Measurements from ENCODE around the gene CRACR2B. TPM values are rescaled to one million over a fixed set of nuclear protein-coding genes. Genes with fewer than 3 reads are reported as not detected.

Gene CRACR2B
- total RNA-seq, 1 experiment from 2014 or later: 11.8 TPM

- Histone ChIP-seq H3K27ac (ENCODE audit: low read depth, low read length) (no peak overlapping the region), H4K20me1 (ENCODE audit: insufficient read depth) (no peaks in the 10 kb centered on the region), H3K4me3 (replicated peaks in 1 of 2; ENCODE audit: low read depth in 1 of 2, low read length in 2 of 2) (no peak overlapping the region), H2AFZ (ENCODE audit: low read depth, low read length, poor library complexity, severe bottlenecking) (no peak overlapping the region), H3K27me3 (ENCODE audit: insufficient read depth, low read length) (no peaks in the 10 kb centered on the region), H3K36me3 (ENCODE audit: control insufficient read depth in 1 of 2, insufficient read depth in 2 of 2, low read length in 2 of 2) (no peaks in the 10 kb centered on the region), H3K4me2 (ENCODE audit: low read length) (no peak overlapping the region), H3K9me3 (ENCODE audit: control insufficient read depth in 1 of 2, insufficient read depth in 1 of 2, low read depth in 1 of 2, low read length in 2 of 2) (no peaks in the 10 kb centered on the region), H3K9me2 (ENCODE audit: insufficient read depth) (no peaks in the 10 kb centered on the region), H3K79me2 (ENCODE audit: insufficient read depth, low read length) (no peaks in the 10 kb centered on the region), H3K9ac (ENCODE audit: low read length) (no peak overlapping the region), H3K4me1 (ENCODE audit: control insufficient read depth in 1 of 2, insufficient read depth in 2 of 2, low read length in 2 of 2) (peaks cover 7 to 23% of the 10 kb centered on the region in 2 experiments)
- TF ChIP-seq POLR2A (IDR thresholded peaks at IDR 0.05; ENCODE audit: borderline replicate concordance, extremely low read depth, insufficient read depth, insufficient read length) (no peak), EZH2 (IDR thresholded peaks at IDR 0.05) (no peak), SRF (IDR thresholded peaks at IDR 0.05; ENCODE audit: low read depth) (no peak), ELF1 (IDR thresholded peaks at IDR 0.05; ENCODE audit: borderline replicate concordance, low read depth) (no peak), MAX (IDR thresholded peaks at IDR 0.05) (no peak), SIN3A (IDR thresholded peaks at IDR 0.05; ENCODE audit: low read depth) (no peak), CEBPB (IDR thresholded peaks at IDR 0.05; ENCODE audit: low read depth) (no peak), ATF3 (IDR thresholded peaks at IDR 0.05) (no peak), POLR2AphosphoS5 (IDR thresholded peaks at IDR 0.05; ENCODE audit: low read depth, low read length) (no peak), JUND (IDR thresholded peaks at IDR 0.05) (no peak), RAD21 (IDR thresholded peaks at IDR 0.05; ENCODE audit: low read depth) (no peak), EZH2phosphoT487 (IDR thresholded peaks at IDR 0.05; ENCODE audit: borderline replicate concordance) (no peak), CTCF (IDR thresholded peaks at IDR 0.05 in 2 of 3, conservative IDR thresholded peaks at IDR 0.05 in 1 of 3; ENCODE audit: borderline replicate concordance in 1 of 3, insufficient read depth in 1 of 3, low read depth in 2 of 3, low read length in 2 of 3) (no peak), TCF7L2 (IDR thresholded peaks at IDR 0.05; ENCODE audit: borderline replicate concordance, extremely low read depth, insufficient read depth, insufficient read length) (no peak), SP1 (IDR thresholded peaks at IDR 0.05; ENCODE audit: low read depth) (no peak), YY1 (IDR thresholded peaks at IDR 0.05; ENCODE audit: extremely low read depth, insufficient replicate concordance, low read depth, low read length) (no peak), FOSL1 (IDR thresholded peaks at IDR 0.05; ENCODE audit: low read depth) (no peak), ZBTB33 (IDR thresholded peaks at IDR 0.05; ENCODE audit: extremely low read depth, insufficient replicate concordance, low read length) (no peak), ZFX (IDR thresholded peaks at IDR 0.05) (no peak)
- no TSS peak for BruUV-seq (replicated peaks)
- intact Hi-C loops (cut with micrococcal nuclease): no loop called here
- ChIA-PET RAD21 (ENCODE audit: low non-redundant PET in 1 of 2, low total read pairs in 2 of 2, uncharacterized antibody in 2 of 2, unreplicated experiment in 2 of 2) (no interaction called here), POLR2A (no interaction called here), CTCF (no interaction called here)
- ATAC-seq: no peak
- no peak for DNase-seq (ENCODE audit: low read depth, low spot score)
Observed at GRCh38 chr11:858053-858761, 30.5 kb downstream of the CRACR2B start.

All from HCT116 (cell line).